Islet of Langerhans (tissue), 1 donor: ENCODE results near the gene NOTCH4.
"Not testable (repeated sequence)": the region's sequence is repeated elsewhere in the genome, so short reads cannot be mapped to it uniquely, and the experiment has no call there.

Experiments used
- FAIRE-seq: peaks from one replicate; lab custom pipeline; 2011; peaks lifted over from hg19 to GRCh38; lab: Jason Lieb, UNC

The NOTCH4 gene

DNA sequence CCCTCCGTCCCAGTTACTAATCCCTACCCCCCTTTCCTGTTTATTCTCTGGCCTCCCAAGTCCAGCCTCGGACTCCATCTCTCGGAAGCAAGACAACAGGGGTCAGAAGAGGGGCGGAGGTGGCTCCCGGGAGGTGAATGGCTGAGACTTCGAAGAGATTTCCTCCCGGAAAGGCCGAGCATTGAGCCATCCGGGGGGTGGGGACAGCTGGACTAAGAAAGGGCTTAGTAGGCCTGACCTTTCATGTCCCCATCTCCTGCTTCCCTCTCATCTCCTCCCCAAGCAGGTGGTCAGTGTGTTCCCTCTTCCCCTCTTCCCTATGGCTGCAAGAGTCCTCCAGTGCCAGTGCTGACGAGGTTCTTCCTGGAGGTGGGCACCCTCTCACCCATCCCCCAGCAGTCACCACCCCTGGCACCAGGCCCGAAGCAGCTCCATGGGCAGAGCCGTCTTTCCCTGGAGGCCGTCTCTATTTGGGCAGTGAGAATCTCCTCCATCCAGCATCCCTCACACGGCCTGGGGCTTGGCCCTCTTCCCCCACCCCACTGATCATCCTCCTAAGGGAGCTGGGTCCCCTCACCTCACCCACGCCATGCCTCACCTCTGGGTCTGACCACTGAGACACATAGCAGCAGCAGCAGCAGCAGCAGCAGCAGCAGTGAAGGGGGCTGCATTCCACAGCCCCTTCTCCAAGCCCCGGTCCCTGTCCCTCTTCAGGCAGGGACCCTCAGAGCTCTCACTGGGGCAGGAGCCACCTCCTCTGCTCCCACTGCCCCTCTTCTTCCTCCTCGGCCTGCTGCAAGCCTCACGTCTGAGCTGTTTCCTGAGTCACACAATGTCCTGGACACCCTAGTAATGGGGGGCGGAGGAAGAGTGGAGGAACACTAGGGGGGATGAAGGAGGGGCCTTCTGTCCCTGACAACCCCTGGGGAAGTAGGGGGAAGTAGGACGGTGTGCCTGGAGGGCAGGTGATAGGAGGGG, at the start of gene NOTCH4:
Gene NOTCH4 (minus strand): TSS at position 810 of the 978 bp plus-strand sequence. CDS start 139 bp downstream, at position 671.
- no peak for FAIRE-seq

DNA sequence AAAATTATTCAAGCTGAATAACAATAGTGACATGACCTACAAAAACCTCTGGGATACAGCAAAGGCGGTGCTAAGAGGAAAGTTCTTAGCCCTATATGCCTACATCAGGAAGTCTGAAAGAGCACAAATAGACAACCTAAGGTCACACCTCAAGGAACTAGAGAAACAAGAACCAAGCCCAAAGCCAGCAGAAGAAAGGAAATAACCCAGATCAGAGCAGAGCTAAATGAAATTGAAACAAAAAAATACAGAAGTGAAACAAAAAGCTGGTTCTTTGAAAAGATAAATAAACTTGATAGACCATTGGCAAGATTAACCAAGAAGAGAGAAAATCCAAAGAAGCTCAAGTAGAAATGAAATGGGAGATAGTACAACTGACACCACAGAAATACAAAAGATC, 47.6 kb upstream of the NOTCH4 start:
- FAIRE-seq, result no peak

DNA sequence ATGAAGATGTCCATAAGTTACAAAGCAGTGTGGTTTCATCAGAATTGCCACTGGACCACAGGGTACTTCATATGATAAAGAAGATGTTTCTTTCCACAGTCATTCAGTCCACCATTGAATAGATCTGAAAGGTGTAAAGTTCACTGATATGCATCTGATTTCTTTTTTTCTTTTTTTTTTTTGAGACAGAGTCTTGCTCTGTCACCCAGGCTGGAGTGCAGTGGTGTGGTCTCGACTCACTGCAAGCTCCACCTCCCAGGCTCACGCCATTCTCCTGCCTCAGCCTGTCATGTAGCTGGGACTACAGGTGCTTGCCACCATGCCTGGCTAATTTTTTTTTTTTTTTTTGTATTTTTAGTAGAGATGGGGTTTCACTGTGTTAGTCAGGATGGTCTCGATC, 44.6 kb upstream of the NOTCH4 start:
- FAIRE-seq, result not testable (repeated sequence)

- no peak for FAIRE-seq
Observed at GRCh38 chr6:32267035-32267434, 43.2 kb upstream of the NOTCH4 start.

- FAIRE-seq, result not testable (repeated sequence)
Observed at GRCh38 chr6:32257262-32257661, 33.4 kb upstream of the NOTCH4 start.

- no peak for FAIRE-seq
Observed at GRCh38 chr6:32255199-32256153, 31.6 kb upstream of the NOTCH4 start.

- FAIRE-seq, result no peak
Observed at GRCh38 chr6:32254761-32255198, 30.9 kb upstream of the NOTCH4 start.

GRCh38 chr6:32252331-32253009, 28.6 kb upstream of the NOTCH4 start:
- FAIRE-seq, result no peak

DNA sequence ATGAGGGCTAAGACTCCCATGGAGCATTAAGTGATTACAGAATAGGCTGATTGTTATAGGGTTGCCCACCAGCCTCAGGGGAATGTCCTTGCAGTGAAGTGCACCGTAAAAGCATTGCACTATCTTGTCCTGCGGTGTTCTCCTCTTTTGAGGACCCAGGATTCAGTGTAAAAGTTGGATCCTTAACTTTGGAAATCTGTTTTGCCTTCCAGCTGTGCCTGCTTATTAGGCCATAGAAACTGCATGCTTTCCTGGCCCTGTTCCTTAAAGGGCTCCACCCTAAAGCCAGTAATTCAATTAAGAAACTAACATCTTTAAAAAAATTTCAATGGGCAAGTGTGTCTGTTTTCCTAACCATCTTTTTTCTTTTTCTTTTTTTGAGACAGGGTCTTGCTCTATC, 25.4 kb upstream of the NOTCH4 start:
- no peak for FAIRE-seq

DNA sequence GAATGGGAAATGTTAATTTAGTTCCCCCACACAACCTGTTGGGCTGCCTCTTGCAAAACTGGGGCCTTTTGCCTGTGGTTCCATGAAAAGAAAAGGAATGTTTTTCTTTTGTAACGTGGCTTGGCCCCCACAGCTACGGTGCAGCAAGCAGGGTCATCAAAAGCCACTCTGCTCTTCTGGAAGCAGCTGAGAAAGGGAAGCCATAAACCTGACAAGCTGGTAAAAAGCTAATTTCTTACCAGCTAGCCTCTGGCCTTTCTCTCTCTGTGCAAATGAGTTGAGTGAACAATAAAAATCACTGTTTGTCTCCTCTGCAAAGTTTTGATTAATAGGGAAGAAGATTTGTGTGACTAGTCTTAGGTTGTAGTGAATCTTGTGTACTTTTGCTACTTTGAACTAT, 23.5 kb upstream of the NOTCH4 start:
- FAIRE-seq, result no peak

DNA sequence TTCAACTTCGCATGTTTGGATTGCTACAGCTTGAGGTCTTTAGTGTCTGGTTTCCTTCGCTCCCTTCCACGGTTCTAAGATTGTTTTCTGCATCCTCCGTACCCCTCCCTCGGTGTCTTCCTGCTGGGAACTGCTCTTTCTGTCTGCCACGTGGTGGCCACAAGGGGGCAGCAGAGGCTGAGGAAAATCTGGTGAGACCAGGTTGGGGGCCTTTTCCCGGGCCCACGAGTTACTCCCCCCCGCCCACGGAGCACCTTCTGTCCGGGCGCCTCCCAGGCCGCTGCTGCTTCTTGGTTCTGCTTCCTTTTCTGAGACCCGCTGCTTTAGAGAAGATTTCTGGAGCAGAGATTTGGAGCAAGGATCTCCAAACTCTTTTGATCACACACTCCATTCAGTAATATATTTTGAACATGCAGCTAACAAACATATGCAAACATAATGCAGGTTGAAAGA, 21.1 kb upstream of the NOTCH4 start:
- no peak for FAIRE-seq

DNA sequence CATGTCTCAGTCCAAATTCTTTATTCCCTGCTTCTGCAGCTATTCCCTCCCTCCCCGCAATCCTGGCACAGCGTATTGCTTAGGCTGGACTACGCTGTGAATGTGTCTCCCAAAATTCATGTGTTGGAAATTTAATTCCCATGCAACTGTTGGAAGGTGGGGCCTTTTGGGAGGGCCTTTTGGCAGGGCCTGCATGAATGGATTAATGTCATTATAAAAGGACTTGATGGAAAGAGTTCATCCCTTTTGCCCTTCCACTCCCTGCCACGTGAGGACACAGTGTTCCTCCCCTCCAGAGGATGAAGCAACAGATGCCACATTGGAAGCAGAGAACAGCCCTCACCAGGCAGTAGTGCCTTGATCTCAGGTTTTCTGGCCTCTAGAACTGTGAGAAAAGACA, 20.4 kb upstream of the NOTCH4 start:
- no peak for FAIRE-seq

DNA sequence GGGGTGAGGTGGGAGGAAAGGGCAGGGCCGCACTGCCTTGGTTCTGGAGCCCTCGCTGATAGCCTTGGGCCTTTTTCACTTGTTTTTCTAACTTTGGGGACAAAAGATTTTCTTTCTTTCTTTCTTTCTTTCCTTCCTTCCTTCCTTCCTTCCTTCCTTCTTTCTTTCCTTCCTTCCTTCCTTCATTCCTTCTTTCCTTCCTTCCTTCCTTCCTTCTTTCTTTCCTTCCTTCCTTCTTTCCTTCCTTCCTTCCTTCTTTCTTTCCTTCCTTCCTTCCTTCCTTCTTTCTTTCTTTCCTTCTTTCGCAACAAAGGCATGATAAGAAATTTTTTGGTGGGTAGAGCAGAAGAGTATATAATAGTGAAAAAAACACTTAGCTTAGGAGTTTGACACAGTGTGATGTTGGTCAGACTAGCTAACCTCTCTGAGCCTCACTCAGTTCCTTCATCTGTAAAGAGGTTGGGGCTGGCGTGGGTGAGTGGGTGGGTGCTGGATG, 18.5 kb upstream of the NOTCH4 start:
- not testable (repeated sequence) for FAIRE-seq

DNA sequence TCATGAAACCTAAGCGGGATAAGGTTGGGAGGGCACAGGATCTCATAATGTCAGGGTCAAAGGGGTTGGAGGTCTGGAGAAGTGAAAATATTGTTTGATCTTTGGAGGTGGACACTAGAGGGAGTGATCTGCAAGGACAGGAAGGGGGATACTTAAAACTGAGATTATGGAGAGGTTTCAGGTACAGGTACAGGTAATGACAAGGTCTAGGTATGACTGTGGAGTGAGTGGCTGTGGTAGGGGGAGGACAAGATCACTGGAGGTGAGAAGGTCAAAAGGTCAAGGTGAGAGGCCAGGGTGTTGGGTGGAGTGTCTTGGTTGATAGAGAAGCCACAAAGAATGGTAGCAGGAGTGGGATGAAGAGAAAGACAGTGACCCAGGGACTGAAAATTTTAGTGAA, 16.8 kb upstream of the NOTCH4 start:
- FAIRE-seq, result no peak

- no peak for FAIRE-seq
Observed at GRCh38 chr6:32239462-32239861, 15.6 kb upstream of the NOTCH4 start.

- no peak for FAIRE-seq
Observed at GRCh38 chr6:32234934-32235333, 11.1 kb upstream of the NOTCH4 start.

DNA sequence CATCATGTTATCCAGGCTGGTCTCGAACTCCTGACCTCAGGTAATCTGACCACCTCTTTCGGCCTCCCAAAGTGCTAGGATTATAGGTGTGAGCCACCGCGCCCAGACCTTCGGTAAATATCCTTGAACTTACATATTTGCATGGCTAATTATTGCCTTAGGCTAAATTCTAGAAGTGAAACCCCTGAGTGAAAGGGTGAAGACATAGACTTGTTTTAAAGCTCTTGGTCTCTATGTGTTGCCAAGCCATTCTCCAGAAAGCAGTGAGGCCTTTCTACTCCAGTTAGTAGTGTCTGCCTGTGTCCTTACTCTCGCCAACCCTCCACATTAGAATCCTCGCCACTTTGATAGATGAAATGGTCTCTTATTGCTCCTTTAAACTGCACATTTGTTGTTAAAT, 2.6 kb upstream of the NOTCH4 start:
- FAIRE-seq, result no peak

- no peak for FAIRE-seq
Observed at GRCh38 chr6:32224696-32225095, 829 bp upstream of the NOTCH4 start.

DNA sequence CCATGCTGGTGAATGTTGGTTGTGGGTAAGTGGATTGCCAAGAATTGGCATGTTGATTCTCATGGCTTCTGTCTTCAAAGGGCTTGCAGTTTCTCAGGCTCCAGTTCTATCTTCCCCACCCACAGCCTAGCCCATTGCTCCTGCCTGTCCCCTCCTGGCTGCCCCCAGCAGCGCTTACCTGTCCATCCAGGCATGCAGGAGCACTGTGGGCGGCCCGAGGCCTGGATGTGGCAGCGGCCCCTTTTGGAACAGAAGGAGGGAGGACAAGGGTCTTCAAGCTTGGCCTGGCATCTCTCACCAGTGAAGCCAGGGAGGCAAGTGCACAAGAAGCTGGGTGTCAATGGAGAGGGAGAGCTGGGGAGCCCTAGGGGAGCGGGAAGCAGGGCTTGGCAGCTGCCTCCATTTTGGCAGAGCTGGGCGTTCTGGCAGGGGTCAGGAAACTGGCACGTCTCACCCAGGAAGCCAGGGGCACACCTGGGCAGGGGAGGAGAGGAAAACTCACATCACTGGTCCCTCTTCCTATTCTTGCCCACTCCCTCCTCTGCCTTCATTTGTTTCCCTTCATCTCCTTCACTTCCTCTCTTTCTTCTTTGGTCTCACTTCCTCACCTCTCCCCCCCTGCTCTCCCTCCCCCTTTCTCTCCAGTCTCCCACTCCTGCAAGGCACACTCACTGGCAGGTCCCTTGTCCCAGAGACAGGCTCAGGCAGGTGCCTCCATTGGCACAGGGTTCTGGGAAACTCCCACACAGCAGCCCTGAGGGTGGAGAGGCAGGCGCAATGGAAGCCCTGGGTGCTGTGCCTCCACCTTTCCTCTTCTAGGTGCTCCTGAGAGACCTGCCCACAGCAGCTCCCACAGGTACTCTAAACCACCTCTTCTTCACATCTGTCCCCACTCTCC, 1.3 kb downstream of the NOTCH4 start:
- no peak for FAIRE-seq

DNA sequence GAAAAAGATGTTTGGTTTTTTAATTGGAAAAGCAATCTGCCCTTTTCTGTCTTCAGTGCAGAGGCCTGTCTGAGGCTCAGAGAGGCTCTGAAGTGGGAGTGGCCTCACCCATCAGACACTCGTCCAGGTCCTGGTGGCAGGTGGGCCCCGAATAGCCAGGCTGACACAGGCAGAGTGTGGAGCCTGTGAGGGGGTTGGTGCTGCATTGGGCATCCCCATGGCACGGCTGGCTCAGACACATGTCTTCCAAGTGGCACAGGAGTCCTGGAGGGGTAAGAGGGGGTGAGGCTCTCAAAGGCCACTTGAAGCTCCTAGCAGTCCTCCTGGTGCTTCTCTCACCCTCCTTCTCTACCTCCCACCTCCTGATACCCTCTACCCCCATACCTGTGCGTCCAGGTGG, 3.8 kb downstream of the NOTCH4 start:
- FAIRE-seq, result no peak

GRCh38 chr6:32218167-32218566, 5.7 kb downstream of the NOTCH4 start:
- FAIRE-seq, result no peak
